ENCODE data around the gene RANBP10.

- TF ChIP-seq GATA3 (IDR thresholded peaks at IDR 0.05; ENCODE audit: low read depth, low read length) (no peak), GATA2 (IDR thresholded peaks at IDR 0.05; ENCODE audit: low read depth, low read length) (no peak)
Observed at GRCh38 chr16:67714522-67714921, 91.8 kb downstream of the RANBP10 start.

Data from SH-SY5Y (cell line).